Heart left ventricle (tissue), 13 donors: Measurements from ENCODE around the gene OXLD1.

Source experiments
- CTCF ChIP-seq, 12 donors: fragments of 200-600 bp; sonication (generic) in 4 of 12; IDR thresholded peaks; one replicate each; pipeline versions ENCODE4 v1.5.0 to v1.8.0; 2018 to 2022; ENCODE audit warnings: antibody characterized with exemption in 12 of 12, mild to moderate bottlenecking in 5 of 12
- POLR2A ChIP-seq, 2 donors: fragments of 450-650 bp; IDR thresholded peaks; one replicate each; pipeline ENCODE4 v1.6.1; 2017; ENCODE audit warnings: antibody characterized with exemption in 2 of 2, mild to moderate bottlenecking in 2 of 2, moderate library complexity in 2 of 2
- donor health status: ischemic (EF 13 %, LVEDD 7.1; RV severe dilation, severe dysfunction).
- donor health status: DM: no; HTN: yes; CAD: no.
- donor health status: DM: no; HTN: no; CAD: no.
- donor health status: ischemic (EF 25% LVEDD 6.9; RV normal size, moderate dysfunction).
- donor health status: ischemic (EF 25% LVEDD 5.7; RV mildly dilated, moderate dysfunction).
- donor health status: ischemic (EF 35%, LVEDD 5.7; RV mildly dilated, moderate dysfunction).
- donor health status: nonischemic (EF 11% LVEDD 7.7; RV severe dilation, severe dysfunction).
- donor health status: DM: yes; HTN: yes; CAD: no.
- donor health status: PGD.
- donor health status: ischemic (EF 29% LVEDD 5.4; RV normal size, mild dysfunction).
- donor health status: nonischemic (EF 23%, LVEDD 6.1; RV moderate dilation, normal function).

- no peak for TF ChIP-seq CTCF (IDR thresholded peaks at IDR 0.05)
- TF ChIP-seq POLR2A (IDR thresholded peaks at IDR 0.05), result no peak
Measured at GRCh38 chr17:81682565-81683207, 16.3 kb upstream of the OXLD1 start.
